ENCODE results near the gene ARHGAP42.

GRCh38 chr11:100830978-100831732, 144.1 kb downstream of the ARHGAP42 start:
- TF ChIP-seq PBX3 (IDR thresholded peaks at IDR 0.05; ENCODE audit: insufficient replicate concordance, low read depth, low read length), result no peak
- no peak for TF ChIP-seq RAD21 (IDR thresholded peaks at IDR 0.05; ENCODE audit: insufficient read depth, low read depth, low read length)
- TF ChIP-seq, protein P1, sequence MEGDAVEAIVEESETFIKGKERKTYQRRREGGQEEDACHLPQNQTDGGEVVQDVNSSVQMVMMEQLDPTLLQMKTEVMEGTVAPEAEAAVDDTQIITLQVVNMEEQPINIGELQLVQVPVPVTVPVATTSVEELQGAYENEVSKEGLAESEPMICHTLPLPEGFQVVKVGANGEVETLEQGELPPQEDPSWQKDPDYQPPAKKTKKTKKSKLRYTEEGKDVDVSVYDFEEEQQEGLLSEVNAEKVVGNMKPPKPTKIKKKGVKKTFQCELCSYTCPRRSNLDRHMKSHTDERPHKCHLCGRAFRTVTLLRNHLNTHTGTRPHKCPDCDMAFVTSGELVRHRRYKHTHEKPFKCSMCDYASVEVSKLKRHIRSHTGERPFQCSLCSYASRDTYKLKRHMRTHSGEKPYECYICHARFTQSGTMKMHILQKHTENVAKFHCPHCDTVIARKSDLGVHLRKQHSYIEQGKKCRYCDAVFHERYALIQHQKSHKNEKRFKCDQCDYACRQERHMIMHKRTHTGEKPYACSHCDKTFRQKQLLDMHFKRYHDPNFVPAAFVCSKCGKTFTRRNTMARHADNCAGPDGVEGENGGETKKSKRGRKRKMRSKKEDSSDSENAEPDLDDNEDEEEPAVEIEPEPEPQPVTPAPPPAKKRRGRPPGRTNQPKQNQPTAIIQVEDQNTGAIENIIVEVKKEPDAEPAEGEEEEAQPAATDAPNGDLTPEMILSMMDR (IDR thresholded peaks at IDR 0.05 in 2 of 3, conservative IDR thresholded peaks at IDR 0.05 in 1 of 3; ENCODE audit: control insufficient read depth in 2 of 3, extremely low read depth in 1 of 3, insufficient read depth in 1 of 3, low read depth in 3 of 3, low read length in 3 of 3), result no peak
- TF ChIP-seq GABPA (IDR thresholded peaks at IDR 0.05; ENCODE audit: low read depth), result no peak
- TF ChIP-seq FOXM1 (IDR thresholded peaks at IDR 0.05; ENCODE audit: low read depth, low read length), result no peak
- no peak for TF ChIP-seq SREBF2 (IDR thresholded peaks at IDR 0.05; ENCODE audit: low read length)

Measured in GM12878 (cell line).